ENCODE results near the gene TAX1BP1.
A peak's percentile ranks its signal among the peaks of the same experiment; 100 is the strongest.
"Not testable (repeated sequence)": the region's sequence is repeated elsewhere in the genome, so short reads cannot be mapped to it uniquely, and the experiment has no call there.

Gene TAX1BP1

GRCh38 chr7:27737616-27738015 is 2.3 kb upstream of the TAX1BP1 start:
- DNase-seq (ENCODE audit: low read depth in 2 of 3, low spot score in 1 of 3) = no peak

DNA sequence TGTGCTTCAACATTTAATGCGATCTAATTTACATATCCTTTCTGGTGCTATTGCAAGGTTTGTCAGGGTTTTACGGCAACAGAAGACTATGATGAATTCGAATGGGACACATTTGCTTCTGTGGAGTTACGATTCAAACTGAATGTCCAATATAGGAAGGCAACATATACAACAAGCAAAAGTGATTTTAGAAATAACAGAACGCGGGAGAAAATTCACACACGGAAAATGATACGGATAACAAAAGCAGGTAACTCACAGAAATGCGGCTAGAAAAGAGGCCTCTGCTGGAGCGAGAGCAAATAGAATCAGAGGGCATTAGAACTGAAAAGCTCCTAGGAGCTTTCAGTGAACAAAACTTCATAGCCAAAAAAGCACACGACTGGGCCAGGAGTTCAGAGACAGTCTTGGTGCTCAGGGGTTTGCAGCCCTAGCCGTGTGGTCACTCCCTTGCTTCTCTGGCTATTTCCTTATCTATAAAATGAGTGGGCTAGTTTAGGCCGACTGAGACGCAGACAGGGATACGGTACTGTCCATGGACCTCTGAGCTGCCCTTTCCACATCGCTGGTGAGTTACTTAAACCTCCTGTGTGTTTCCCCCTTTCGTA is 557 bp upstream of the TAX1BP1 start:
- DNase-seq (ENCODE audit: low read depth in 2 of 3, low spot score in 1 of 3) = peak in 1 of 3 donors; percentile 8

- DNase-seq (ENCODE audit: low read depth in 2 of 3, low spot score in 1 of 3) = peak; percentile 76 to 80 (median 78)
Observed at GRCh38 chr7:27740449-27741086, 606 bp downstream of the TAX1BP1 start.

GRCh38 chr7:27742091-27742710 is 2.2 kb downstream of the TAX1BP1 start:
- DNase-seq (ENCODE audit: low read depth in 2 of 3, low spot score in 1 of 3) = not testable (repeated sequence)

- DNase-seq (ENCODE audit: low read depth in 2 of 3, low spot score in 1 of 3) = no peak
Observed at GRCh38 chr7:27745064-27745583, 5.2 kb downstream of the TAX1BP1 start.

- no peak for DNase-seq (ENCODE audit: low read depth in 2 of 3, low spot score in 1 of 3)
Observed at GRCh38 chr7:27746486-27746885, 6.5 kb downstream of the TAX1BP1 start.

- no peak for DNase-seq (ENCODE audit: low read depth in 2 of 3, low spot score in 1 of 3)
Observed at GRCh38 chr7:27746978-27747377, 7.0 kb downstream of the TAX1BP1 start.

DNA sequence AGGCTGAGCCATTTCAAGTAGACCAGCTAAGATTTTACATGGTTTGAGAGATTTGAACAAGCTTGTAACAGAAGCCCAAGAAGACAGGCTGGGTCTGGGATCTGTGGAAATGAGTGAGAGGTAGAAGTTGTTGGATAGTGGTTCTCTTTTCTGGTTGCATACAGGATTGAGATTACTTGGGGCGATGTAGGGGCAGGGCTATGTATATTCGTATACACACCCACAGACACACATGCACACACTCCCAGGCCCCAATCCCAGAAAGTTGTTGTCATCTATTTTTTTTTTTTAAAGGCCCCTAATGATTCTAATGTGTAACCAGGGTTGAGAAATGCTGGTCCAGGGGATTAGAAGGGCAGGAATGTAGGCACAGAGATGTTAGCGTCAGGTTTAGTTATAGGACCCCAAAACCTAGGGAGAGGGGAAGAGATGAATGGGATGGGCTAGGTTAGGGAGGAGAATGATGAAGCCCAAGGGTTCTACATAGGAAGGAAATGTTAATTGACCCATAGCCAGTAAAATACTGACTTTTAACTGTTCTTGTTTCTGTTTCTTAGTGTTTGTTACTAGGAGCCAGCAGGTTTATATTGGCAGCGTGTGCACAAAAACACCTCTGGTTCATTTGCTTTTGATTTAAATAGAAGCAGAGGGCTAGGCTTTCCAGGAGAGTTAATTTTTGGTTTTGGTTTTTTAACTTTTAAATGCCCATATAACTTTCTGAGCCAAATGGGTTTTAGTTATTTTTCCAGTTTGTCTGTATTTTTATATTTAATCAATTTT is 7.8 kb downstream of the TAX1BP1 start:
- DNase-seq (ENCODE audit: low read depth in 2 of 3, low spot score in 1 of 3) = no peak

DNA sequence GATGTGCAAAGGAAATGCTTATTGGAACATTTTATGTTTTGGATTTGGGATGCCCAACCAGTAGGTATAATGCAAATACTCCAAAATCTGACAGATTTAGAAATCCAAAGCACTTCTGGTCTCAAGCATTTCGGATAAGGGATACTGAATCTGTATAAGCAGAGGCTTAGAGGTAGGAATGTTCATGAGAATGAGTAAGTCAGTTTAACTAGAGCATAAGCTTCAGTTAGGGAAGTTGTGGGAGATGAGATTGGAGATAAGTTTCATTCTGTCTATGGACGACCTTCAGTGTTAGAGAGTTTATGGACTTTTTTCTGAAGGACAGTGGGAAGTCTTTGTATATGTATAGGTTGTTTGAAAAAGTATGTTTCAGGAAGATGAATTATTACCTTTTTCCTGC is 10.4 kb downstream of the TAX1BP1 start:
- no peak for DNase-seq (ENCODE audit: low read depth in 2 of 3, low spot score in 1 of 3)

DNA sequence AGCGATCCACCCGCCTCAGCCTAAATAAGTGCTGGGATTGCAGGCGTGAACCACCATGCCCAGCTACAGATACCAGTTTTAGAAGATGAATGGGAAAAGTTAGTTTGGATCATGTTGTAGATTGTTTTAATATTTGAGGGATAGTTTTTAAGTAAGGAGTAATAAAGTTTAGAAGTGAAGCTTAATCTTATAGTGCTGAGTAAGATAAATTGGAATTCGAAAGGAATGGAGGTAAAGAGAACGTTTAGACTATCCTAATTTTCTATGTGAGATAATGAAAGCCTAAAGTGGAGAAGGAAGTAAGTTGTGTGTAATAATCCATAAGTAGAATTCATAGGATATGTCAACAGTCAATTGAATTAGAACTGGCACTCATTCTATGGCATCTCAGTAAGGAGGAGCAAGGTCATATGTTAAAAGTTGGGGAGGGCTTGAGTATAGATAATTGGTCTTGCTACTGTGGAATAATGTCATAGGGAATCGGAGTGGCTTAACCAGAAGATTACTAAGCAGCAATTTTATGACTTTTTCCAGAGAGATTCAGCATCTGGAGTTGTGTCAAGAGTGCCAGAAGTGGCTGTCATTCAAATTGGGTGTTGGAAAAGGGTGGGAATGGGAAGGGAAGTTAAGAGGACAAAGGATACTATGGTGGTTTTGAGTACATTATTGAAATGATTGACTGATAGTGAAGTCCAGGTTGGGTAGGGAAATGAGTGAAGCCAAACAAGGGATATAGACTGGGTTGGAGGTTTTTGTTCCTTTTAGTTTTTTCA is 12.1 kb downstream of the TAX1BP1 start:
- DNase-seq (ENCODE audit: low read depth in 2 of 3, low spot score in 1 of 3) = no peak

DNA sequence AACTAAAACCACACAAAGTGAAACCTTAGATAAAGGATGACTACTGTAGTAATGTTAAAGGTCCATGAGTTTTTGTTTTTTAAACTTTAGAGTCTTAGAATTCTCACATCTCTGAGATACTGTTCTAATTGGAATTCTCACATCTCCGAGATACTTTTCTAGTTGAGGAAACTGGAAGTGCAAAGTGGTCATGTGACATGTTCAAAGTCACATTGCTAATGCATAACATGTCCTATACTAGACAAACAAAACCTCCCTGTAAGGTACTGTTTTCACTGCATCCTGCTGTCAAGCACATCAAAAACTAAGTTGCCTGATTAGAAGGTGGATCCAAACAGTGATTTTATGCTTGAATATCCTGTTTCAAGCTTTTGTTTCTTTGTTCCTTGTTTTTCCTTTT is 13.9 kb downstream of the TAX1BP1 start:
- DNase-seq (ENCODE audit: low read depth in 2 of 3, low spot score in 1 of 3) = no peak

DNA sequence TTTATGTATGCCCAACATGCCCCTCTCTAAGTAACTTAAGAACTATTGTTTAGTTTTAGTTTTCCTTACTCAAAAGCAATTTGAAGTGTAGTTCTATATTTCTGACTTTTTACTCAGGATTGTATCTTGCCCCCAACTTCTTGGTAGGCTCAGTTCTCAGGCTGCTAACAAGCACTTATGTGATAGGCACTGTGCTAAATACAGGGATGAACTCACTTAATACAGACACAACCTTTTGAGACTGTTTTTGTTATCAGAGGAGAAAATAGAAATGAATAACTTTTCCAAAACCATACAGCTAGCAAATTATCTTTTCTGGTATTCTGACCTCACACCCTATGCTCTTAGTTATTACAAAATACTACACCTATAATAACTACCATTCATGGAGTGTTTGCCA is 16.3 kb downstream of the TAX1BP1 start:
- no peak for DNase-seq (ENCODE audit: low read depth in 2 of 3, low spot score in 1 of 3)

- no peak for DNase-seq (ENCODE audit: low read depth in 2 of 3, low spot score in 1 of 3)
Observed at GRCh38 chr7:27759491-27759890, 19.5 kb downstream of the TAX1BP1 start.

GRCh38 chr7:27762062-27762461 is 22.1 kb downstream of the TAX1BP1 start:
- DNase-seq (ENCODE audit: low read depth in 2 of 3, low spot score in 1 of 3) = no peak

GRCh38 chr7:27763983-27764508 is 24.1 kb downstream of the TAX1BP1 start:
- DNase-seq (ENCODE audit: low read depth in 2 of 3, low spot score in 1 of 3) = no peak

DNA sequence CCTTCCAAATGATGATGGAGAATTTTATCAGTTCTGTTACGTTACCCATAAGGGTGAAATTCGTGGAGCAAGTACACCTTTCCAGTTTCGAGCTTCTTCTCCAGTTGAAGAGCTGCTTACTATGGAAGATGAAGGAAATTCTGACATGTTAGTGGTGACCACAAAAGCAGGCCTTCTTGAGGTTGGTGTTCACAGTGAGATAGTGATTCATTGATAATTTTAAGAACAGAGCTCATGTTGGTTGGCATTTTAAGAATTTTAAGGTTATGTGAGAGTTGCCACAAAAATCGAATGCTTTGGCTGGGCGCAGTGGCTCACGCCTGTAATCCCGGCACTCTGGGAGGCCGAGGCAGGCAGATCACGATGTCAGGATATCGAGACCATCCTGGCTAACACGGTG is 25.9 kb downstream of the TAX1BP1 start:
- DNase-seq (ENCODE audit: low read depth in 2 of 3, low spot score in 1 of 3) = no peak

DNA sequence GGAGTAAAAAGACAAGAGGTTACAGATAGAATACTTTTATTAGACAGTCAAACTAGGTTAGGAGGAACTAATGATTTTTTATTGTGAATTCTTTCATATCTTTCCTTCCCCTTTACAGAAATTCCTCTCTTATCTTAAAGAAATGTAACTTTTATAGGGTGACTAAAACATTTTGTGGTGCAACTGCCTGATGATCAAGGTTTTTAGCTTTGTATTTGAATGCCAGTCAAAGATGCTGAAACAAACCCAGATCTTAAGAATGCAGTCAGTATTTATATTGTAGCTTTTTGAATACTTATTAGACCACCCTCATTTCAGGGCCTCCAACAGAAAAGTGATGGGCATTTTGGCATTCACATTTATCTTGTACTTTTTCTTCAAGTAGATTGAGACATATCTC is 27.4 kb downstream of the TAX1BP1 start:
- no peak for DNase-seq (ENCODE audit: low read depth in 2 of 3, low spot score in 1 of 3)

DNA sequence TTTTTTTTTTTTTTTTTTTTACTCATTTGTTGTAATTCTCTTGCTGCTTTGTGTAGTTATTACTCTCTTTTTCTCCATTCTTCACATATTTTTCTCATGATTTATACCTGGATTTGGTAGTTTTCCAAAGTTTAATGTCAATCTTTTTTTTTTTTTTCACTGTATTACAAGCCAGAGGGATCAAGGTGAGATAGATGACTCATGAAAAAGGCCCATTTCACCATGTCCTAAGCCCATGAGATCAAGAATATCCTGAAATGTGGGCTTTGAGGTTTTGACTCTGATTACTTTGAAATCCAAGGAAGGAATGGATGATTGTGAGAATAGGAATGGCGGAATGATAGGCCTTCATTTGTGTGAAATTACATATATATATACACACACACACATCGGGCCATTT is 31.1 kb downstream of the TAX1BP1 start:
- DNase-seq (ENCODE audit: low read depth in 2 of 3, low spot score in 1 of 3) = no peak

DNA sequence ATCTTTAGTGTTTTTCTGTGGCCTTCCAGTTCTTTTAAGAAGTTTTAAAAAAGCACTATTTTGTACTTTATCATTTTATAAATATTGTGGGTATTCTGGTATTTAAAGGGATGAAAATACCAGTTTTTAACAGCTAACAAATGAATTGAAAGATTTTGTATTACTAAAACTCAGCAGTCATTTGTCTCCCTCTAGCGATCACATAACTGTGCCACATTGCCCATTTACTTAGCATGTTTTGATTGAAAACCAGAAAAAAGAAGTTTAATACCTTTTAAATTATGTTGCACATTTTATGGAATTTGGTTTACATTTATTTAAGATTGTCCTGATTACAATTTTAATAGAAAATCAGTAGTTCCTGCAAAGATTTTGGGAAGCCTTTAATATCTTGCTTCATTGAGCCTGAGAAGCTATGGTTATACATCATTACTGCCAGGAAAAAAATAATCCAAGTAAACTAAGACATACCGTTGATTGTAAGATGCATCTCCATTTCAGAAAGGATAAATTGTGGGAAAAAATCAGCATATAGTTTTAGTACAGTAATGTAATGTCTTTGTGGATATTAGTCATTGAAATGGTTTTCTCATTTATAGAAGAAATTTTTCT is 34.9 kb downstream of the TAX1BP1 start:
- DNase-seq (ENCODE audit: low read depth in 2 of 3, low spot score in 1 of 3) = no peak

DNA sequence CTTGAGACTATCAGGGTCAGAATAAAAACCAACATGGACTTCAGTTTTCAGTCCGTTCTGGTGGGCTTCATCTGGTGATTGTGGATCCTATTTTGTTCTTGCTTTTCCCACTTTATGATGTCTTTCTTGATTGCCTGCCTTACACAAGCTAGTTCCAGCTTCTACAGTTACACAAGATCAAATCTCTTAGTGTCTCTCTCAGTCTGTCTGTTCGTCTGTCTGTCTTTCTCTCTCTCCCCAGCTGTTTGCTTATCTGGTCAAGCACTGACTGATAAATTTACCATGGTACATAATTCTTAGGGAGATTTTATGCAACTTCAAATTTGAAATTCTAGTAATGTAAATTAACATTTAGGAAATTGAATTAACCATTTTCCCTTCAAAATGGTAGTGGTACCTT is 35.8 kb downstream of the TAX1BP1 start:
- DNase-seq (ENCODE audit: low read depth in 2 of 3, low spot score in 1 of 3) = no peak
